ENCODE results near the gene C12orf56.
"Not testable (repeated sequence)": the region's sequence is repeated elsewhere in the genome, so short reads cannot be mapped to it uniquely, and the experiment has no call there.

C12orf56 gene

DNA sequence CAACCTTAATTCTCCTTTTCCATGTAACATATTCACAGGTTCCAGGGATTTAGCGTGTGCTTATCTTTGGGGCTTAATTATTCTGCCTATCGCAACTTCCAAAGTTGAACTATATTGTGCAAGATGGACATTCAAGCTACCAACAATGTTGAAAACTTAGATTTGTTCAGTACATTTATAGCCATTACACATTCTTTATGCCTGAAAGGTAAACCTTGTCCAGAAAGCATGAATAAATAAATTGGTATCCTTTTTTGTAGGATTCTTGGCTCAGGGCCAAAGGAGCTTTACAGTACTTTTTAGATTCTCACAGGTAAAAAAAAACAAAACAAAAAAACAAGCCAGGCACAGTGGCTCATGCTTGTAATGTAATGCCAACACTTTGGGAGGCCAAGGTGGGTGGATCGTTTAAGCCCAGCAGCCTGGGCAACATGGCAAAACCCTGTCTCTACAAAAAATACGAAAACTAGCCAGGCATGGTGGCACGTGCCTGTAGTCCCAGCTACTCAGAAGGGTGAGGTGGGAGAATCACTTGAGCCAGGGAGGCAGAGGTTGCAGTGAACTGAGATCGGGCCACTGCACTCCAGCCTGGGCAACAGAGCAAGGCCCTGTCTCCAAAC lies 3.3 kb downstream of the C12orf56 start:
- DNase-seq (ENCODE audit: low spot score): no peak

GRCh38 chr12:64385468-64385867 lies 5.1 kb downstream of the C12orf56 start:
- DNase-seq (ENCODE audit: low spot score): no peak

GRCh38 chr12:64385019-64385418 lies 5.5 kb downstream of the C12orf56 start:
- DNase-seq (ENCODE audit: low spot score): no peak

DNA sequence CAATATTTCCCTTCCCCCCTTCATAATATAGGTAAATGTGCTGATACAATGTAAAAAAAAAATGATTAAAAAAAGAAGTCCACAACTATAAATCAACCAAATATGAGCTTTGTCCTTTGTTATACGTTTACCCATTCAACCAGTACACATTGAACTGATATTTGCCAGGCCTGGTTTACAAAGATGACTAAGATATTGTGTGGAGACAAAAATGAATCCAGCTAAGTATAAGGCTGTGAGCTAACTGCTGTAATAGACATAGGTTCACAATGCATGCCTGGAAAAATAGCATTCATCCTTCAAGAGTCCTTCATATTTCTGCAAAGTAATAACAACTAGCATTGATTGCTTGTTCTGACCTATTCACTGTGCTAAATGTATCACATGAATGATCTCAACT lies 6.9 kb downstream of the C12orf56 start:
- no peak for DNase-seq (ENCODE audit: low spot score)

- no peak for DNase-seq (ENCODE audit: low spot score)
Measured at GRCh38 chr12:64362721-64363305, 27.7 kb downstream of the C12orf56 start.

DNA sequence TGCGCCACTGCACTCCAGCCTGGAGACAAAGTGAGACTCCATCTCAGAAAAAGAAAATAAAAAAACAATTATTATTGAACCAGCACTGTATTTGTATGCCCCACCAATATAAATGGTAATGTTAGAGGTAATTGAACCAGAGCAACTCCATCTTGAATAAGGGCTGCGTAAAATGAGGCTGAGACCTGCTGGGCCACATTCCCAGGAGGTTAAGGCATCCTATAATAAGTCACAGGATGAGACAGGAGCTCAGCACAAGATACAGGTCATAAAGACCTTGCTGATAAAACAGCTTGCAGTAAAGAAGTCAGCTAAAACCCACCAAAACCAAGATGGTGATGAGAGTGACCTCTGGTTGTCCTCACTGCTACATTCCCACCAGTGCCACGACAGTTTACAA lies 29.4 kb downstream of the C12orf56 start:
- DNase-seq (ENCODE audit: low spot score): not testable (repeated sequence)

GRCh38 chr12:64356209-64356608 lies 34.3 kb downstream of the C12orf56 start:
- DNase-seq (ENCODE audit: low spot score): not testable (repeated sequence)

GRCh38 chr12:64352181-64352580 lies 38.4 kb downstream of the C12orf56 start:
- no peak for DNase-seq (ENCODE audit: low spot score)

GRCh38 chr12:64351265-64351664 lies 39.3 kb downstream of the C12orf56 start:
- no peak for DNase-seq (ENCODE audit: low spot score)

GRCh38 chr12:64347630-64348029 lies 42.9 kb downstream of the C12orf56 start:
- no peak for DNase-seq (ENCODE audit: low spot score)

- DNase-seq (ENCODE audit: low spot score): not testable (repeated sequence)
Measured at GRCh38 chr12:64344631-64345030, 45.9 kb downstream of the C12orf56 start.

DNA sequence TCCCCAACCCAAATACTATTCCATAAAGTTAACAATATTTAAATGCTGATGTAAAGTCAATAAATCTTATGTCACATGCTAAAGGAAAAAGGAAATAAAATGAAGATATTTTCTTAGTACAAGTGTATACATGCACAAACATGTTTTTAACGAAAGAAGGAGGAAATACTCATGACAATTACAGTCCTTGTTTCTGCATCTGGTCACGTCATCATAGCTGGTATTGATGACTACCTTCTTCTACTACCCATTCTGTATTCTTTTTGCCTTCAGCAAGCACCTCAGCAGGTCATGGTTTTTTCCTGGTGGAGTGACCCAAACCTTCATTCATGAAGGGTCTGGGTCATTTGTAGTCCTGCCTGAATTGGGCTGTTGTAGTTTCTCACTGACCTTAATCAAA lies 50.0 kb downstream of the C12orf56 start:
- not testable (repeated sequence) for DNase-seq (ENCODE audit: low spot score)

DNA sequence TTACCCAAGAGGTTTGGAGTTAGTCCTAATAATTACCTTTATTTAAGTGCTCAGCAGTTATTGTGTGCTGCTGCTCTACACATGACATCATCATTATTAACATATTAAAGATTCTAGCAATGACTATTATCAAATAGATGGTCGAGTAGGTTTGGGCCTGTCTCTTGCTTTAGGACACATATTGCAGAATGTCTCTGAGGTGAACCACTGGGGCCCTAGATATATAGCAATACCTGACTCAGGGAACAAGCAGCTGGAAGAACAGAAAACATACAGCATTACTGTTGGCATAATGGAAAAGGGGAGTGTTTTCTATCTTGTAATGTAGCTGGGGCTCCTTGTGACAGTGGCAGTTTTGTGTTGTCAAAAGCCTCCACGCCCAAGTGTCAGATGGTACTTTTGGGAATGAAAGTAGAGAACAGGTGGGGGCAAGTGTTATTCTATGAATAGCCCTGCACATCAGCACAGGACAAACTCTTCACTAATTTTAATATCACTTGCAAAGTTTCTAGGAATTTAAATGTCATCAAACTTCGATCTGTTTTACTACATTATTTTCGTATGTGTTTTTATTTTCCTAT lies 54.6 kb downstream of the C12orf56 start:
- no peak for DNase-seq (ENCODE audit: low spot score)

GRCh38 chr12:64332938-64333337 lies 57.6 kb downstream of the C12orf56 start:
- no peak for DNase-seq (ENCODE audit: low spot score)

DNA sequence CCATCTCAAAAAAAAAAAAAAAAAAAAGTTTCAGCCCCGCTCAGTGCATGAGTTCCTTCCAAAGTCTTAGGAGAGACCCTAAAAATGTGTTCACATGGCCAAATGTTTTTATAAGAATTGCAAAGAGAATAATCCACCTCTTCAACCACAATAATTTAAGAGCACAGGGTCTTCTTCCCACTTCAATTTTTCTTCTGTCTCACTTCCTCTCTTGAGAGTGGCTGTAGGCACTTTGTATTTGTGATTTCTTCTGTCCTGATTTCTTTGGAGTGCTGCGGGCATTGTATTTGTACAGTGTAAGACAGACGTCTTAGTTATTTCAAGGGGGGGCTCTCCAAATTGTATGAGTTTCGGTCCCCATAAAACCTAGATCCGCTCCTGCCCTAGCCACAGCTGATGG lies 58.3 kb downstream of the C12orf56 start:
- no peak for DNase-seq (ENCODE audit: low spot score)

DNA sequence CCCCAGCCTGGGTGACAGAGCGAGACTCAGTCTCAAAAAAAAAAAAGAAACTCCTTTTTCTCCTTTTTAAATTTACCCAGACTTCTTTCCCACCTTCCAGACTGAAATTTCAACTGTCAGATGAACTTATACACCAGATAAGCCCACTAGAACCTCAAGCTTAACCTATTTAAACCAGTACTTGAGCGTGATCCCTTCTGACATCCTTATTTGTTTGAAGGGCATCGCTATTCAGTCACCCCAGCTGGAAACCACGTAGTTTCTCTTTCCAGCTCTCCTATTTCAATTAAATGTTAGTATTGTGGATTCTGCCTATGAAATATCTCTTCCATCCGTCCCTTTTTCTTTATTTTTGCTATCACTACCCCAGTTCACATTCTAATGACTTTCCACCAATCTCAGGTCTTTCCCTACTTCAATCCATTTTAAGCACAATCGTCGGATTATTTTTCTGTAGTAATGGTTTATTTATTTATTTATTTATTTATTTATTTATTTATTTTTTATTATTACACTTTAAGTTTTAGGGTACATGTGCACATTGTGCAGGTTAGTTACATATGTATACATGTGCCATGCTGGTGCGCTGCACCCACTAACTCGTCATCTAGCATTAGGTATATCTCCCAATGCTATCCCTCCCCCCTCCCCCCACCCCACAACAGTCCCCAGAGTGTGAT lies 61.4 kb downstream of the C12orf56 start:
- DNase-seq (ENCODE audit: low spot score): not testable (repeated sequence)

DNA sequence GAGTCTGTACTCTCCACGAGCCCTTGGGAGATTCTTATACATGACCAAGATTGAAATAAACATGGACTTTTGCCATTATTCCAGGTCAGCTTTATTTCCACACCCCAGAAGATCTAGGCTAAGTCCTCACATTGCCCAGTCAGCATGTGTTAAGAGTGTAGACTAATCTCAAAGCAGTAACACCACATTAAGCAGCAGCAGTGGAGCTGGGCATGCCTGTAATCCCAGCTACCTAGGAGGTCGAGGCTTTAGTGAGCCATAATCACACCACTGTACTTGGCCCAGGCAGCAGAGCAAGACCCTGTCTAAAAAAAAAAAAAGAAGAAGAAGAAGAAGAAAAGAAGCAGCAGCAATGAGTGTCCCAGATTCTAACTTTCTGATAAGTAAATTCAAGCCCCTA lies 65.5 kb downstream of the C12orf56 start:
- DNase-seq (ENCODE audit: low spot score): no peak

GRCh38 chr12:64323476-64324225 lies 66.9 kb downstream of the C12orf56 start:
- no peak for DNase-seq (ENCODE audit: low spot score)

DNA sequence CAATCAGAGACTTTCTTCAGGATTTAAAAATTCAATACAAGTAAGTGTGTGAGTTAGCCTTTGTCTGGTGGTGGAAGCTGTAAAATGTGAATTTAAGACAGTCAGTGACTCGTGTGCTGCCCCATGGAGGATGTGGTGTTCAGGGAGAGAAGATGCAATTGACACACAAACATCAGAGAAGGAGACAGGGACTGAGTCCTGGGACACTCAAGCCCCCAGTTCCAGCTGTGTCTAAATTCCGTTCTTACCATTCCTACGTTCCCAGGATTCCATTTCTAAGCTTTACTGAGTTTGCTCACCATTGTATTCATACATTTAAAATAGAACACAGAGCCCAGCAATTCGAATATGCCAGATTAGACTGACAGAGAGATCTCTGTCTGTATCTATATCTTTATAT lies 67.6 kb downstream of the C12orf56 start:
- DNase-seq (ENCODE audit: low spot score): no peak

GRCh38 chr12:64320611-64321010 lies 69.9 kb downstream of the C12orf56 start:
- DNase-seq (ENCODE audit: low spot score): no peak

DNA sequence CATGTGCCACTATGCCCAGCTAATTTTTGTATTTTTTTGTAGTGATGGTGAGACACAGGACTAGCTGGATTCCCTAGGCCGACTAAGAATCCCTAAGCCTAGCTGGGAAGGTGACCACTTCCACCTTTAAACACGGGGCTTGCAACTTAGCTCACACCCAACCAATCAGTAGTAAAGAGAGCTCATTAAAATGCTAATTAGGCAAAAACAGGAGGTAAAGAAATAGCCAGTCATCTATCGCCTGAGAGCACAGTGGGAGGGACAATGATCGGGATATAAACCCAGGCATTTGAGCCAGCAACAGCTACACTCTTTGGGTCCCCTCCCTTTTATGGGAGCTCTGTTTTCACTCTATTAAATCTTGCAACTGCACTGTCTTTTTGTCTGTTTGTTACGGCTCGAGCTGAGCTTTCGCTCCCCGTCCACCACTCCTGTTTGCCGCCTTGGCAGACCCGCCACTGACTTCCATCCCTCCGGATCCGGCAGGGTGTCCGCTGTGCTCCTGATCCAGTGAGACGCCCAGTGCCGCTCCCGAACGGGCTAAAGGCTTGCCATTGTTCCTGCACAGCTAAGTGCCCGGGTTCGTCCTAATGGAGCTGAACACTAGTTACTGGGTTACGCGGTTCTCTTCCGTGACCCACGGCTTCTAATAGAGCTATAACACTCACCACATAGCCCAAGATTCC lies 70.9 kb downstream of the C12orf56 start:
- not testable (repeated sequence) for DNase-seq (ENCODE audit: low spot score)

DNA sequence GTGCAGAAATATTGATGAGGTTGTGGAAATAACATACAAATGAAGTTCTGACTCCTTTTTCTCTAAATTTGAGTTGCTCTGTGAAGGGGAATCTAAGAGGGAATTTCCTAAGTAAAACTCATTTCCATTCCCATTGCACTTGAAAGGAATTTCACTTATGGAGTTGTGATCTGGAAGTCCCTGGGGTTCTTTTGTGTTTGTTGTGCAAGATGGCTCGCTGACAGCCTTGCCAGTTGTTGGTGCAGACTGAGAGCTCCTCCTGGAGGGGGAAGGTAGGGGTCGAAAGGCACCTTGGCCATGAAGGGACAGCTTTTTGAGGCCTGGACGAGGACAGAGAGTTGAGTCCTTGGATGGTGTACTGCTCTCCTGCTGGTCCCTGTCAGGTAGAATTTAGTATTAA lies 72.0 kb downstream of the C12orf56 start:
- no peak for DNase-seq (ENCODE audit: low spot score)

Measured in germinal center (tissue), 1 donor.